ENCODE data around the gene CCT5.

The CCT5 gene

DNA sequence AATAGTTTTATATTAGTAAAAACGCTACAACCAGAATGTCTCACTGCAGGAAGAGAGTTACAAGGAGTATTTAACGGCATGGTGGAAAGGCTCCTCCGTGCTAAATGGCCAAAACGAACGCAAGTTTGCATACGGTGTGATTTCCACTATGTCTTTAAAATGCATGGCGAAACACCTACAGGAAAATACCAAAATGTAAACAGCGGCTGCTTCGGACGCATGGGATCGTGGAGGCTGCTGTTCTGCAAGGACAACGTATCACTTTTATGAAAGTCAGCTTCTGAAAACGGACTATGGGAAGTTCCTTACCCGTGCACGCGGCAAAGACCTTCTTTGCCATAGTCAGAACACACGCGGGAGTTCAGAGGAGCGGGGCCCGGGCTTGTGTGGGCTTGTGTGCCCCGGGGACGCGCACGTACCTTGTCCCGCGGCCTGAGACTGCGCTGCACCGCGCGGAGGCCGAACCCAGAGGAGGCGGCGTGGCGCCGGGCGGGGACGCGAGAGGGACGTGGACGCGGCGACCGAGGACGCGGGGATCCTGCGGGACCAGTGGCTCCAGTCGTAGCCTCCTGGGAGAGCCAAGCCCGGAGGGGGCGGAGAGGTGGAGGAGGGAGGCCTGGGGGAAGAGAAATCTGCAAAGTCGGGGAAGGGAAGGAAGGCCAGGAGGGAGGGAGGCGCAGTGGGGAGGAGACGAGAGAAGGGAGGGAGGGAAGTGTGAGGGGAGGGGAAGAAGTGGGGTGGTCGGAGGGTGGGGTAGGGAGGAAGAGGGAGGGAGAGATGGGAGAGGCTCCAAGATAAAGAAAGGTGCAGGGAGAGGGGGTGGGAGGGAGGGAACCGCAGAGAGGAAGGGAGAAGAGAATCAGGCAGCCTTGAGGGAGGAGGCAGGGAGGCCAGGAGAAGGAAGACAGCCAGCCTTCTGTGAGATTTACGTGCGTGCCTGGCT lies 57.4 kb downstream of the CCT5 start, which contains the start of gene CMBL (continued):
- peak; percentile 69 for TF ChIP-seq ZNF561 (tag by site-specific recombination; IDR thresholded peaks at IDR 0.05; ENCODE audit: borderline replicate concordance)
- peak; percentile 84; the same call in 1 of the 2 replicates for TF ChIP-seq ZBTB48 (tag by site-specific recombination; IDR thresholded peaks at IDR 0.05)
- 0 out of 2 replicates have a peak, but pooled peaks have one; percentile 27 for TF ChIP-seq OSR2 (tag by site-specific recombination; IDR thresholded peaks at IDR 0.05)
- no peak; the same call in 1 of the 2 replicates for TF ChIP-seq ZBTB1 (tag by site-specific recombination; IDR thresholded peaks at IDR 0.05)
- peak; percentile 94 for TF ChIP-seq EGR2 (tag by site-specific recombination; IDR thresholded peaks at IDR 0.05; ENCODE audit: low read depth)
- peak; percentile 99 for TF ChIP-seq WT1 (tag by site-specific recombination; IDR thresholded peaks at IDR 0.05)
- 0 out of 2 replicates have a peak, but pooled peaks have one; percentile 48 for TF ChIP-seq IKZF3 (tag by site-specific recombination; IDR thresholded peaks at IDR 0.05)
- peak; percentile 85; the same call in 1 of the 2 replicates for TF ChIP-seq ZFP37 (tag by site-specific recombination; IDR thresholded peaks at IDR 0.05)
- no peak; the same call in 1 of the 2 replicates for TF ChIP-seq FEZF1 (tag by site-specific recombination; IDR thresholded peaks at IDR 0.05)
- TF ChIP-seq ZNF555 (tag by site-specific recombination; conservative IDR thresholded peaks at IDR 0.05) = no peak
- TF ChIP-seq ZNF112 (tag by site-specific recombination; IDR thresholded peaks at IDR 0.05) = no peak
- TF ChIP-seq, protein P1, sequence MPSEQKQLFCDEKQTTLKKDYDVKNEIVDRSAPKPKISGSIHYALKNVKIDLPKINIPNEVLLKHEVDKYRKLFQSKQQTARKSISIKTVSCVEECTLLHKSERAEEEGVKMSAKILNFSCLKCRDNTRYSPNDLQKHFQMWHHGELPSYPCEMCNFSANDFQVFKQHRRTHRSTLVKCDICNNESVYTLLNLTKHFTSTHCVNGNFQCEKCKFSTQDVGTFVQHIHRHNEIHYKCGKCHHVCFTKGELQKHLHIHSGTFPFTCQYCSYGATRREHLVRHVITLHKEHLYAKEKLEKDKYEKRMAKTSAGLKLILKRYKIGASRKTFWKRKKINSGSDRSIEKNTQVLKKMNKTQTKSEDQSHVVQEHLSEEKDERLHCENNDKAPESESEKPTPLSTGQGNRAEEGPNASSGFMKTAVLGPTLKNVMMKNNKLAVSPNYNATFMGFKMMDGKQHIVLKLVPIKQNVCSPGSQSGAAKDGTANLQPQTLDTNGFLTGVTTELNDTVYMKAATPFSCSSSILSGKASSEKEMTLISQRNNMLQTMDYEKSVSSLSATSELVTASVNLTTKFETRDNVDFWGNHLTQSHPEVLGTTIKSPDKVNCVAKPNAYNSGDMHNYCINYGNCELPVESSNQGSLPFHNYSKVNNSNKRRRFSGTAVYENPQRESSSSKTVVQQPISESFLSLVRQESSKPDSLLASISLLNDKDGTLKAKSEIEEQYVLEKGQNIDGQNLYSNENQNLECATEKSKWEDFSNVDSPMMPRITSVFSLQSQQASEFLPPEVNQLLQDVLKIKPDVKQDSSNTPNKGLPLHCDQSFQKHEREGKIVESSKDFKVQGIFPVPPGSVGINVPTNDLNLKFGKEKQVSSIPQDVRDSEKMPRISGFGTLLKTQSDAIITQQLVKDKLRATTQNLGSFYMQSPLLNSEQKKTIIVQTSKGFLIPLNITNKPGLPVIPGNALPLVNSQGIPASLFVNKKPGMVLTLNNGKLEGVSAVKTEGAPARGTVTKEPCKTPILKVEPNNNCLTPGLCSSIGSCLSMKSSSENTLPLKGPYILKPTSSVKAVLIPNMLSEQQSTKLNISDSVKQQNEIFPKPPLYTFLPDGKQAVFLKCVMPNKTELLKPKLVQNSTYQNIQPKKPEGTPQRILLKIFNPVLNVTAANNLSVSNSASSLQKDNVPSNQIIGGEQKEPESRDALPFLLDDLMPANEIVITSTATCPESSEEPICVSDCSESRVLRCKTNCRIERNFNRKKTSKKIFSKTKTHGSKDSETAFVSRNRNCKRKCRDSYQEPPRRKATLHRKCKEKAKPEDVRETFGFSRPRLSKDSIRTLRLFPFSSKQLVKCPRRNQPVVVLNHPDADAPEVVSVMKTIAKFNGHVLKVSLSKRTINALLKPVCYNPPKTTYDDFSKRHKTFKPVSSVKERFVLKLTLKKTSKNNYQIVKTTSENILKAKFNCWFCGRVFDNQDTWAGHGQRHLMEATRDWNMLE (tag by site-specific recombination; conservative IDR thresholded peaks at IDR 0.05; ENCODE audit: low read depth) = no peak
- no peak for TF ChIP-seq ZSCAN23 (tag by site-specific recombination; IDR thresholded peaks at IDR 0.05)
- TF ChIP-seq ZNF585B (tag by site-specific recombination; IDR thresholded peaks at IDR 0.05) = 0 out of 2 replicates have a peak, but pooled peaks have one; percentile 5
- TF ChIP-seq, protein P2, sequence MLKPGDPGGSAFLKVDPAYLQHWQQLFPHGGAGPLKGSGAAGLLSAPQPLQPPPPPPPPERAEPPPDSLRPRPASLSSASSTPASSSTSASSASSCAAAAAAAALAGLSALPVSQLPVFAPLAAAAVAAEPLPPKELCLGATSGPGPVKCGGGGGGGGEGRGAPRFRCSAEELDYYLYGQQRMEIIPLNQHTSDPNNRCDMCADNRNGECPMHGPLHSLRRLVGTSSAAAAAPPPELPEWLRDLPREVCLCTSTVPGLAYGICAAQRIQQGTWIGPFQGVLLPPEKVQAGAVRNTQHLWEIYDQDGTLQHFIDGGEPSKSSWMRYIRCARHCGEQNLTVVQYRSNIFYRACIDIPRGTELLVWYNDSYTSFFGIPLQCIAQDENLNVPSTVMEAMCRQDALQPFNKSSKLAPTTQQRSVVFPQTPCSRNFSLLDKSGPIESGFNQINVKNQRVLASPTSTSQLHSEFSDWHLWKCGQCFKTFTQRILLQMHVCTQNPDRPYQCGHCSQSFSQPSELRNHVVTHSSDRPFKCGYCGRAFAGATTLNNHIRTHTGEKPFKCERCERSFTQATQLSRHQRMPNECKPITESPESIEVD (tag by site-specific recombination; IDR thresholded peaks at IDR 0.05) = no peak
- peak; percentile 90 for TF ChIP-seq ZFHX2 (tag by site-specific recombination; conservative IDR thresholded peaks at IDR 0.05)
- TF ChIP-seq, protein P3, sequence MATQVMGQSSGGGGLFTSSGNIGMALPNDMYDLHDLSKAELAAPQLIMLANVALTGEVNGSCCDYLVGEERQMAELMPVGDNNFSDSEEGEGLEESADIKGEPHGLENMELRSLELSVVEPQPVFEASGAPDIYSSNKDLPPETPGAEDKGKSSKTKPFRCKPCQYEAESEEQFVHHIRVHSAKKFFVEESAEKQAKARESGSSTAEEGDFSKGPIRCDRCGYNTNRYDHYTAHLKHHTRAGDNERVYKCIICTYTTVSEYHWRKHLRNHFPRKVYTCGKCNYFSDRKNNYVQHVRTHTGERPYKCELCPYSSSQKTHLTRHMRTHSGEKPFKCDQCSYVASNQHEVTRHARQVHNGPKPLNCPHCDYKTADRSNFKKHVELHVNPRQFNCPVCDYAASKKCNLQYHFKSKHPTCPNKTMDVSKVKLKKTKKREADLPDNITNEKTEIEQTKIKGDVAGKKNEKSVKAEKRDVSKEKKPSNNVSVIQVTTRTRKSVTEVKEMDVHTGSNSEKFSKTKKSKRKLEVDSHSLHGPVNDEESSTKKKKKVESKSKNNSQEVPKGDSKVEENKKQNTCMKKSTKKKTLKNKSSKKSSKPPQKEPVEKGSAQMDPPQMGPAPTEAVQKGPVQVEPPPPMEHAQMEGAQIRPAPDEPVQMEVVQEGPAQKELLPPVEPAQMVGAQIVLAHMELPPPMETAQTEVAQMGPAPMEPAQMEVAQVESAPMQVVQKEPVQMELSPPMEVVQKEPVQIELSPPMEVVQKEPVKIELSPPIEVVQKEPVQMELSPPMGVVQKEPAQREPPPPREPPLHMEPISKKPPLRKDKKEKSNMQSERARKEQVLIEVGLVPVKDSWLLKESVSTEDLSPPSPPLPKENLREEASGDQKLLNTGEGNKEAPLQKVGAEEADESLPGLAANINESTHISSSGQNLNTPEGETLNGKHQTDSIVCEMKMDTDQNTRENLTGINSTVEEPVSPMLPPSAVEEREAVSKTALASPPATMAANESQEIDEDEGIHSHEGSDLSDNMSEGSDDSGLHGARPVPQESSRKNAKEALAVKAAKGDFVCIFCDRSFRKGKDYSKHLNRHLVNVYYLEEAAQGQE (tag by site-specific recombination; IDR thresholded peaks at IDR 0.05) = no peak
- no peak for TF ChIP-seq ZNF658 (tag by site-specific recombination; IDR thresholded peaks at IDR 0.05)
- TF ChIP-seq ZNF140 (tag by site-specific recombination; IDR thresholded peaks at IDR 0.05) = no peak
- TF ChIP-seq, protein P4, sequence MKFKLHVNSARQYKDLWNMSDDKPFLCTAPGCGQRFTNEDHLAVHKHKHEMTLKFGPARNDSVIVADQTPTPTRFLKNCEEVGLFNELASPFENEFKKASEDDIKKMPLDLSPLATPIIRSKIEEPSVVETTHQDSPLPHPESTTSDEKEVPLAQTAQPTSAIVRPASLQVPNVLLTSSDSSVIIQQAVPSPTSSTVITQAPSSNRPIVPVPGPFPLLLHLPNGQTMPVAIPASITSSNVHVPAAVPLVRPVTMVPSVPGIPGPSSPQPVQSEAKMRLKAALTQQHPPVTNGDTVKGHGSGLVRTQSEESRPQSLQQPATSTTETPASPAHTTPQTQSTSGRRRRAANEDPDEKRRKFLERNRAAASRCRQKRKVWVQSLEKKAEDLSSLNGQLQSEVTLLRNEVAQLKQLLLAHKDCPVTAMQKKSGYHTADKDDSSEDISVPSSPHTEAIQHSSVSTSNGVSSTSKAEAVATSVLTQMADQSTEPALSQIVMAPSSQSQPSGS (tag by site-specific recombination; IDR thresholded peaks at IDR 0.05; ENCODE audit: low read depth) = no peak
- TF ChIP-seq ZNF624 (tag by site-specific recombination; IDR thresholded peaks at IDR 0.05) = no peak
- TF ChIP-seq, protein P5, sequence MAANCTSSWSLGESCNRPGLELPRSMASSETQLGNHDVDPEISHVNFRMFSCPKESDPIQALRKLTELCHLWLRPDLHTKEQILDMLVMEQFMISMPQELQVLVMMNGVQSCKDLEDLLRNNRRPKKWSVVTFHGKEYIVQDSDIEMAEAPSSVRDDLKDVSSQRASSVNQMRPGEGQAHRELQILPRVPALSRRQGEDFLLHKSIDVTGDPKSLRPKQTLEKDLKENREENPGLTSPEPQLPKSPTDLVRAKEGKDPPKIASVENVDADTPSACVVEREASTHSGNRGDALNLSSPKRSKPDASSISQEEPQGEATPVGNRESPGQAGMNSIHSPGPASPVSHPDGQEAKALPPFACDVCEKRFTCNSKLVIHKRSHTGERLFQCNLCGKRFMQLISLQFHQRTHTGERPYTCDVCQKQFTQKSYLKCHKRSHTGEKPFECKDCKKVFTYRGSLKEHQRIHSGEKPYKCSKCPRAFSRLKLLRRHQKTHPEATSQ (tag by site-specific recombination; IDR thresholded peaks at IDR 0.05) = peak; percentile 97
- peak; percentile 60 for TF ChIP-seq ZNF76 (tag by site-specific recombination; IDR thresholded peaks at IDR 0.05; ENCODE audit: borderline replicate concordance, low read depth)
- no peak for TF ChIP-seq ZNF571 (tag by site-specific recombination; IDR thresholded peaks at IDR 0.05)
